Gastroesophageal sphincter (tissue), 4 donors: ENCODE data around the gene SPPL3. TPM values are rescaled to one million over a fixed set of nuclear protein-coding genes. Genes with fewer than 3 reads are reported as not detected.
"Not testable (repeated sequence)": the region's sequence is repeated elsewhere in the genome, so short reads cannot be mapped to it uniquely, and the experiment has no call there.

Source experiments
- ATAC-seq: fragments of 150-250 bp; one replicate; pipeline ENCODE4 v1.9.1; 2016; ENCODE audit warnings: mild to moderate bottlenecking, moderate library complexity
- H3K27ac ChIP-seq, 4 donors: fragments of 200-600 bp; sonication (generic) in 3 of 4; 1 replicate in 3 of 4; 2 replicates in 1 of 4; pipeline ENCODE4 v1.5.1; 2016 to 2019
- H3K27me3 ChIP-seq: fragments of 200-600 bp; sonication (generic); one replicate; pipeline ENCODE4 v1.5.1; 2019
- H3K36me3 ChIP-seq, 2 donors: fragments of 200-600 bp; sonication (generic); one replicate each; pipeline ENCODE4 v1.5.1; 2019; ENCODE audit warnings: control low read depth in 1 of 2
- H3K4me1 ChIP-seq, 3 donors: fragments of 200-600 bp; sonication (generic); 1 replicate in 2 of 3; 2 replicates in 1 of 3; pipeline ENCODE4 v1.5.1; 2016 to 2019; ENCODE audit warnings: control low read depth in 2 of 3
- H3K4me3 ChIP-seq, 2 donors: fragments of 200-600 bp; sonication (generic); one replicate each; pipeline ENCODE4 v1.5.1; 2019; ENCODE audit warnings: mild to moderate bottlenecking in 1 of 2, moderate library complexity in 1 of 2
- H3K9me3 ChIP-seq, 3 donors: fragments of 200-600 bp; sonication (generic); one replicate each; pipeline ENCODE4 v1.5.1; 2017 to 2019; ENCODE audit warnings: control low read depth in 2 of 3
- CTCF ChIP-seq, 4 experiments: fragments of 200-600 bp in 2 of 4; fragments of 450-650 bp in 2 of 4; sonication (generic) in 1 of 4; IDR thresholded peaks; one replicate each; pipeline ENCODE4 v1.5.1; 2017 to 2019; ENCODE audit warnings: antibody characterized with exemption in 4 of 4, mild to moderate bottlenecking in 2 of 4, moderate library complexity in 2 of 4
- EP300 ChIP-seq: sonication (generic); formaldehyde crosslinking; IDR thresholded peaks from one replicate; pipeline ENCODE4 v1.6.1; 2017; ENCODE audit warnings: antibody characterized with exemption, mild to moderate bottlenecking
- POLR2A ChIP-seq, 2 donors: fragments of 450-650 bp; IDR thresholded peaks; one replicate each; pipeline ENCODE4 v1.6.1; 2017; ENCODE audit warnings: antibody characterized with exemption in 2 of 2, mild to moderate bottlenecking in 2 of 2, moderate library complexity in 1 of 2
- POLR2AphosphoS5 ChIP-seq: sonication (generic); formaldehyde crosslinking; IDR thresholded peaks from one replicate; pipeline ENCODE4 v1.6.1; 2017; ENCODE audit warnings: antibody characterized with exemption
- WGBS, 2 donors: methylation state at CpG; one replicate each; pipeline ENCODE4 v1.1.5; 2018; ENCODE audit warnings: low coverage in 1 of 2; 5-methylcytosine and 5-hydroxymethylcytosine counted together
- total RNA-seq, 4 donors: library from RNA; depleted of rRNA; stranded (reverse); fragments of >200 nt; gene quantifications; one replicate each; pipeline ENCODE4 v1.1.0, GENCODE V29; 2016

SPPL3 gene
- total RNA-seq, 4 donors from 2014 or later, result 16.2 to 20.2 (median 19.0) TPM

GRCh38 chr12:120793357-120793756 lies 110.8 kb downstream of the SPPL3 start:
- no peak for ATAC-seq
- H3K9me3 ChIP-seq, result peaks cover 0 to 9% (median 0%) of the 10 kb centered on the region in 3 donors
- 100% methylated on average over 1 of the region's 1 CpG for WGBS, 2 donors
- no peaks in the 10 kb centered on the region for H3K27me3 ChIP-seq
- H3K4me1 ChIP-seq, result peaks cover 0 to 9% (median 0%) of the 10 kb centered on the region in 3 donors
- H3K27ac ChIP-seq, result no peak overlapping the region
- TF ChIP-seq POLR2A (IDR thresholded peaks at IDR 0.05), result no peak
- no peak for TF ChIP-seq CTCF (IDR thresholded peaks at IDR 0.05)
- no peak for TF ChIP-seq POLR2AphosphoS5
- TF ChIP-seq EP300, result no peak
- no peak overlapping the region for H3K4me3 ChIP-seq
- peaks cover 0 to 13% of the 10 kb centered on the region in 2 donors for H3K36me3 ChIP-seq

GRCh38 chr12:120792456-120792855 lies 111.7 kb downstream of the SPPL3 start:
- not testable (repeated sequence) for H3K27me3 ChIP-seq, H3K4me1 ChIP-seq, ATAC-seq, H3K9me3 ChIP-seq, H3K4me3 ChIP-seq, H3K27ac ChIP-seq
- H3K36me3 ChIP-seq, result peaks cover 0 to 13% of the 10 kb centered on the region in 2 donors
- 93% methylated on average over 8 of the region's 9 CpGs; no CpG with 5 or more reads in 1 of the 2 donors for WGBS, 2 donors

GRCh38 chr12:120791669-120792176 lies 112.4 kb downstream of the SPPL3 start:
- 71 to 75% methylated on average over 2 of the region's 2 CpGs for WGBS, 2 donors
- ATAC-seq, result no peak
- peaks cover 0 to 9% (median 0%) of the 10 kb centered on the region in 3 donors for H3K4me1 ChIP-seq
- no peak overlapping the region for H3K4me3 ChIP-seq
- no peak overlapping the region for H3K27ac ChIP-seq
- TF ChIP-seq EP300 (no peak), CTCF (IDR thresholded peaks at IDR 0.05) (no peak), POLR2AphosphoS5 (no peak), POLR2A (IDR thresholded peaks at IDR 0.05) (no peak)
- peaks cover 0 to 13% of the 10 kb centered on the region in 2 donors for H3K36me3 ChIP-seq
- H3K9me3 ChIP-seq, result peaks cover 0 to 9% (median 0%) of the 10 kb centered on the region in 3 donors
- no peaks in the 10 kb centered on the region for H3K27me3 ChIP-seq

- no peak for ATAC-seq
These were observed 114.0 kb downstream of the SPPL3 start for GRCh38 chr12:120790114-120790513.

GRCh38 chr12:120787889-120788288 lies 116.3 kb downstream of the SPPL3 start:
- no peaks in the 10 kb centered on the region for H3K9me3 ChIP-seq
- 82 to 96% methylated on average over 3 of the region's 3 CpGs for WGBS, 2 donors
- H3K4me1 ChIP-seq, result peaks cover 0 to 9% (median 0%) of the 10 kb centered on the region in 3 donors
- H3K36me3 ChIP-seq, result peaks cover 0 to 27% of the 10 kb centered on the region in 2 donors
- no peaks in the 10 kb centered on the region for H3K27me3 ChIP-seq
- H3K4me3 ChIP-seq, result no peak overlapping the region
- ATAC-seq, result no peak
- TF ChIP-seq POLR2AphosphoS5, result no peak
- TF ChIP-seq POLR2A (IDR thresholded peaks at IDR 0.05), result no peak
- TF ChIP-seq EP300, result no peak
- TF ChIP-seq CTCF (IDR thresholded peaks at IDR 0.05), result no peak
- no peak overlapping the region for H3K27ac ChIP-seq

More at GRCh38 chr12:120790114-120790513, 114.0 kb downstream of the SPPL3 start:
- no peaks in the 10 kb centered on the region for H3K9me3 ChIP-seq
- H3K27ac ChIP-seq, result no peak overlapping the region
- no peak for TF ChIP-seq CTCF (IDR thresholded peaks at IDR 0.05)
- TF ChIP-seq POLR2AphosphoS5, result no peak
- no peak for TF ChIP-seq POLR2A (IDR thresholded peaks at IDR 0.05)
- no peak for TF ChIP-seq EP300
- H3K4me3 ChIP-seq, result no peak overlapping the region
- H3K27me3 ChIP-seq, result no peaks in the 10 kb centered on the region
- 84 to 92% methylated on average over 5 of the region's 5 CpGs for WGBS, 2 donors
- H3K36me3 ChIP-seq, result peaks cover 0 to 9% of the 10 kb centered on the region in 2 donors
- peaks cover 0 to 9% (median 0%) of the 10 kb centered on the region in 3 donors for H3K4me1 ChIP-seq
